ENCODE results near the gene MRPL40. TPM values are rescaled to one million over a fixed set of nuclear protein-coding genes. Genes with fewer than 3 reads are reported as not detected.

MRPL40 gene
- polyA plus RNA-seq, 1 donor: 30.8 TPM

- WGBS (ENCODE audit: insufficient coverage, low lambda C conversion rate): 50% methylated on average over 8 of the region's 10 CpGs
- Histone ChIP-seq H3K4me3 (ENCODE audit: low read length) (no peak overlapping the region), H3K27me3 (ENCODE audit: control insufficient read depth, insufficient read depth, low read length) (no peaks in the 10 kb centered on the region), H3K27ac (ENCODE audit: low read length) (no peak overlapping the region), H3K36me3 (ENCODE audit: control insufficient read depth, insufficient read depth, low read length) (peaks cover 11% of the 10 kb centered on the region), H3K9me3 (ENCODE audit: control insufficient read depth, low read depth, low read length) (no peaks in the 10 kb centered on the region), H3K4me1 (ENCODE audit: control insufficient read depth, insufficient read depth, low read length) (no peaks in the 10 kb centered on the region)
- no peak for DNase-seq
These were observed 48.4 kb downstream of the MRPL40 start for GRCh38 chr22:19480789-19481188.

GRCh38 chr22:19482297-19482696, 50.0 kb downstream of the MRPL40 start:
- H3K4me3 ChIP-seq (ENCODE audit: low read length): no peak overlapping the region
- peaks cover 7% of the 10 kb centered on the region for H3K36me3 ChIP-seq (ENCODE audit: control insufficient read depth, insufficient read depth, low read length)
- H3K27me3 ChIP-seq (ENCODE audit: control insufficient read depth, insufficient read depth, low read length): no peaks in the 10 kb centered on the region
- H3K9me3 ChIP-seq (ENCODE audit: control insufficient read depth, low read depth, low read length): no peaks in the 10 kb centered on the region
- no peak overlapping the region for H3K27ac ChIP-seq (ENCODE audit: low read length)
- no CpG with 5 or more reads among the region's 9 CpGs for WGBS (ENCODE audit: insufficient coverage, low lambda C conversion rate)
- H3K4me1 ChIP-seq (ENCODE audit: control insufficient read depth, insufficient read depth, low read length): no peaks in the 10 kb centered on the region
- DNase-seq: no peak

- Histone ChIP-seq H3K4me3 (ENCODE audit: low read length) (no peak overlapping the region), H3K4me1 (ENCODE audit: control insufficient read depth, insufficient read depth, low read length) (no peaks in the 10 kb centered on the region), H3K27ac (ENCODE audit: low read length) (no peak overlapping the region), H3K9me3 (ENCODE audit: control insufficient read depth, low read depth, low read length) (no peaks in the 10 kb centered on the region), H3K36me3 (ENCODE audit: control insufficient read depth, insufficient read depth, low read length) (peaks cover 7% of the 10 kb centered on the region), H3K27me3 (ENCODE audit: control insufficient read depth, insufficient read depth, low read length) (no peaks in the 10 kb centered on the region)
- 100% methylated on average over 1 of the region's 8 CpGs for WGBS (ENCODE audit: insufficient coverage, low lambda C conversion rate)
- DNase-seq: no peak
These were observed 51.3 kb downstream of the MRPL40 start for GRCh38 chr22:19483481-19484244.

Other genes with a start within 250 kb of the MRPL40 start
- gene CLTCL1, start 140.8 kb upstream of the MRPL40 start, polyA plus RNA-seq: 2.2 TPM
- gene HIRA, start 812 bp upstream of the MRPL40 start, polyA plus RNA-seq: 29.6 TPM
- gene C22orf39, start 15.2 kb downstream of the MRPL40 start, polyA plus RNA-seq: 34.3 TPM
- 51.1 TPM for gene UFD1, start 46.6 kb downstream of the MRPL40 start, polyA plus RNA-seq
- gene CDC45, start 47.4 kb downstream of the MRPL40 start, polyA plus RNA-seq: 8.7 TPM
- 12.4 TPM for gene CLDN5, start 91.9 kb downstream of the MRPL40 start, polyA plus RNA-seq